DND-41 (cell line): ENCODE measurements around the gene CACNG8.

ENCODE experiments used
- ATAC-seq: fragments of 200-7000 bp; cut with Tn5 transposase; 3 replicates; pipeline ENCODE4 v1.9.1; 2021; ENCODE audit warnings: low read depth; ENCODE audit not compliant: insufficient read depth
- DNase-seq: peaks from one replicate; pipeline ENCODE4 v3.0.0-alpha.2; 2020
- H2AFZ ChIP-seq: 2 replicates; pipeline ENCODE4 v1.6.0; 2012; ENCODE audit warnings: low read depth, low read length
- H3K27ac ChIP-seq: 2 replicates; pipeline ENCODE4 v1.5.1; 2012; ENCODE audit warnings: low read length, inconsistent platforms
- H3K27me3 ChIP-seq: fragments of 200-600 bp; sonication (generic); 2 replicates; pipeline ENCODE4 v1.6.0; 2012; ENCODE audit warnings: low read length, mild to moderate bottlenecking, inconsistent platforms; ENCODE audit not compliant: insufficient read depth, poor library complexity
- H3K36me3 ChIP-seq: 2 replicates; pipeline ENCODE4 v1.5.1; 2012; ENCODE audit warnings: low read length, inconsistent platforms; ENCODE audit not compliant: insufficient read depth
- H3K4me1 ChIP-seq: 2 replicates; pipeline ENCODE4 v1.5.1; 2012; ENCODE audit warnings: mild to moderate bottlenecking, low read length; ENCODE audit not compliant: insufficient read depth
- H3K4me2 ChIP-seq: 2 replicates; pipeline ENCODE4 v1.6.0; 2012; ENCODE audit warnings: mild to moderate bottlenecking, moderate library complexity, low read length, inconsistent platforms; ENCODE audit not compliant: insufficient read depth
- H3K4me3 ChIP-seq, 2 experiments: fragments of 200-600 bp in 1 of 2; shearing (Covaris generic) in 1 of 2; 2 replicates each; pipeline ENCODE4 v1.5.1; 2012 to 2016; ENCODE audit warnings: inconsistent platforms in 2 of 2, low read length in 2 of 2, mild to moderate bottlenecking in 2 of 2, low read depth in 1 of 2, moderate library complexity in 1 of 2
- H3K79me2 ChIP-seq: 2 replicates; pipeline ENCODE4 v1.6.0; 2012; ENCODE audit warnings: low read length, inconsistent platforms; ENCODE audit not compliant: insufficient read depth
- H3K9ac ChIP-seq: 2 replicates; pipeline ENCODE4 v1.6.0; 2012; ENCODE audit warnings: low read depth, mild to moderate bottlenecking, inconsistent platforms, low read length, moderate library complexity
- H3K9me3 ChIP-seq: 2 replicates; pipeline ENCODE4 v1.5.1; 2012; ENCODE audit warnings: low read length, moderate library complexity, mild to moderate bottlenecking, inconsistent platforms; ENCODE audit not compliant: insufficient read depth, severe bottlenecking
- H4K20me1 ChIP-seq: 2 replicates; pipeline ENCODE4 v1.6.0; 2012; ENCODE audit warnings: low read length; ENCODE audit not compliant: insufficient read depth
- EZH2 ChIP-seq: IDR thresholded peaks from 3 replicates; pipeline ENCODE4 v1.6.1; 2012; ENCODE audit warnings: borderline replicate concordance, low read depth, mild to moderate bottlenecking, moderate library complexity, low read length, inconsistent platforms; ENCODE audit not compliant: severe bottlenecking
- TF ChIP-seq, protein P1 (sequence below): IDR thresholded peaks from 2 replicates; pipeline ENCODE4 v1.5.1; 2012; ENCODE audit warnings: borderline replicate concordance, low read length, moderate library complexity, mild to moderate bottlenecking; ENCODE audit not compliant: poor library complexity, severe bottlenecking; ENCODE audit errors: extremely low read depth

CACNG8 gene

DNA sequence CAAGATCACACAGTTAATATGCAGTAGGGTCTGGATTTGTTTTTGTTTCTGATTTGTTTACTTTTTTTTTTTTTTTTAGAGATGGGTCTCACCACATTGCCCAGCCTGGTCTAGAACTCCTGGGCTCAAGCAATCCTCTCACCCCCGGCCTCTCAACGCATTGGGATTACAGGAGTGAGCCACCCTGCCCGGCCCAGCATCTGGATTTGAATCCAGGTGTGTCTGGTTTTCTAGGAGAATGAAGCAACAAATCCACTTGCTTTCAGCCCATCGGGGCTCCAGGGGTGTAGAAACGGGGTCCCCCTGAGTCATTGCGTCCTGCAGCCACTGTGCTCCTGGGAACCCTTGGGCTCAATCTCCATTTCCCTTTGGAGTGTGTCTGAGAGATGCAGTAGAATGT is 6.6 kb downstream of the CACNG8 start:
- no peaks in the 10 kb centered on the region for H3K36me3 ChIP-seq
- no peaks in the 10 kb centered on the region for H3K79me2 ChIP-seq
- H3K9ac ChIP-seq: no peak overlapping the region
- ATAC-seq (no peak), DNase-seq (no peak)
- H4K20me1 ChIP-seq: no peaks in the 10 kb centered on the region
- no peak overlapping the region for H3K4me2 ChIP-seq
- H3K27ac ChIP-seq: no peak overlapping the region
- no peaks in the 10 kb centered on the region for H3K9me3 ChIP-seq
- no peaks in the 10 kb centered on the region for H3K4me1 ChIP-seq
- TF ChIP-seq, protein P1, sequence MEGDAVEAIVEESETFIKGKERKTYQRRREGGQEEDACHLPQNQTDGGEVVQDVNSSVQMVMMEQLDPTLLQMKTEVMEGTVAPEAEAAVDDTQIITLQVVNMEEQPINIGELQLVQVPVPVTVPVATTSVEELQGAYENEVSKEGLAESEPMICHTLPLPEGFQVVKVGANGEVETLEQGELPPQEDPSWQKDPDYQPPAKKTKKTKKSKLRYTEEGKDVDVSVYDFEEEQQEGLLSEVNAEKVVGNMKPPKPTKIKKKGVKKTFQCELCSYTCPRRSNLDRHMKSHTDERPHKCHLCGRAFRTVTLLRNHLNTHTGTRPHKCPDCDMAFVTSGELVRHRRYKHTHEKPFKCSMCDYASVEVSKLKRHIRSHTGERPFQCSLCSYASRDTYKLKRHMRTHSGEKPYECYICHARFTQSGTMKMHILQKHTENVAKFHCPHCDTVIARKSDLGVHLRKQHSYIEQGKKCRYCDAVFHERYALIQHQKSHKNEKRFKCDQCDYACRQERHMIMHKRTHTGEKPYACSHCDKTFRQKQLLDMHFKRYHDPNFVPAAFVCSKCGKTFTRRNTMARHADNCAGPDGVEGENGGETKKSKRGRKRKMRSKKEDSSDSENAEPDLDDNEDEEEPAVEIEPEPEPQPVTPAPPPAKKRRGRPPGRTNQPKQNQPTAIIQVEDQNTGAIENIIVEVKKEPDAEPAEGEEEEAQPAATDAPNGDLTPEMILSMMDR: no peak
- no peak for TF ChIP-seq EZH2
- no peaks in the 10 kb centered on the region for H3K27me3 ChIP-seq
- no peak overlapping the region for H2AFZ ChIP-seq
- no peak overlapping the region for H3K4me3 ChIP-seq

DNA sequence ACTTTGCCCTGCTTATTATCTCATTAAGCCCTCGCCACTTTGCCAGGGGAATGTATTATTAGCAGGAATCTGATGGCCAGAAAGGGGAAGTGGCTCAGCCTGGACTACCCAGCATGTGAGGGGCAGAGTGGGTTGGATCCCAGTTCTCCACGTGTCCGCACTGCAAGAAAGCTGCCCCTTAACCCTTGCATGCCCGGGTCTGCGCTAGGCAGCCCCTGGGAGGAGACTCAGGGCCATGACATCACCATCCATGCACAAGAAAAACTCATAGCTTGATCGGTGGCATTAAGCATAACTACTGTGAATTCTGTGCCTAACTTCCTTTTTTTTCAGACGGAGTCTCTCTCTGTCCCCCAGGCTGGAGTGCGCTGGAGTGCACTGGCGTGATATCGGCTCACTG is 8.9 kb downstream of the CACNG8 start:
- no peaks in the 10 kb centered on the region for H3K9me3 ChIP-seq
- H2AFZ ChIP-seq: no peak overlapping the region
- no peak overlapping the region for H3K9ac ChIP-seq
- ATAC-seq (no peak), DNase-seq (no peak)
- no peaks in the 10 kb centered on the region for H3K36me3 ChIP-seq
- no peak overlapping the region for H3K4me2 ChIP-seq
- no peak overlapping the region for H3K27ac ChIP-seq
- no peak overlapping the region for H3K4me3 ChIP-seq
- no peaks in the 10 kb centered on the region for H3K4me1 ChIP-seq
- H3K79me2 ChIP-seq: no peaks in the 10 kb centered on the region
- no peaks in the 10 kb centered on the region for H3K27me3 ChIP-seq
- no peak for TF ChIP-seq EZH2
- TF ChIP-seq, protein P1: no peak
- no peaks in the 10 kb centered on the region for H4K20me1 ChIP-seq

DNA sequence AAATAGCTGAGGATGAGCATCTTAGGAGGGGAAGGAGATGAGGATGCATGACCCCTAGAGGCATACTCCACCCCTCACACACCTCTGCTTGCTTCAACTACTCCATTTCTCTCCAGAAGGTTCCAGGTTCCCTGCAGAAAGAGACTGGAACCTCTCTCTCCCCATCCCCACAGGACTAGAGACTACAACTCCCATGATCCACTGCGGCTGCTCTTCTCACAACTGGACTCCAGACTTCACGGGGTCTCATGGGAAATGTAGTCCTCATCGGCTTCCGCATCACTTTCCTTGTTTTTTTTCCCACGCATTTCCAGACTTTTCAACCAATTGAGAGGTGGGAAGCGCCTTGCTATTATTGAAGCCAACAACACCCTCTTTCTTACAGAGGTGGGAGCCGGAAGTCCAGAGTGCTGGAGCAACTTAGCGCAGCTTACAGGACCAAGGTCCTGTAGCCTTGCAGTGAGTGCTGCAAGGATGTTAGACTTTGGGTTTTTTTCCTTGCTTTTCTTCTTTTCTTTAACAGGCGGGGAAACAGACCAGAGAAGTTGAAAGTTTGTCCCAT is 14.8 kb downstream of the CACNG8 start:
- no peaks in the 10 kb centered on the region for H3K36me3 ChIP-seq
- H3K4me1 ChIP-seq: no peaks in the 10 kb centered on the region
- no peaks in the 10 kb centered on the region for H4K20me1 ChIP-seq
- no peaks in the 10 kb centered on the region for H3K27me3 ChIP-seq
- peak; percentile 73 for DNase-seq
- no peak overlapping the region for H3K4me2 ChIP-seq
- no peaks in the 10 kb centered on the region for H3K79me2 ChIP-seq
- H3K4me3 ChIP-seq: no peak overlapping the region
- no peak overlapping the region for H3K9ac ChIP-seq
- peak; percentile 92 for ATAC-seq
- H2AFZ ChIP-seq: no peak overlapping the region
- TF ChIP-seq, protein P1: no peak
- TF ChIP-seq EZH2: no peak
- no peak overlapping the region for H3K27ac ChIP-seq
- H3K9me3 ChIP-seq: no peaks in the 10 kb centered on the region
